Activated CD4-positive, alpha-beta T cell treated with anti-CD3 and anti-CD28 coated beads, Interleukin-10, Interleukin-2, amounts not matched to agents 100 ng/mL and 50 ng/mL, durations not matched to agents 16 hours and 8 hours (primary cell): ENCODE measurements around the gene PTPRG.

ENCODE experiments used
- DNase-seq: peaks from one replicate; pipeline ENCODE4 v3.0.0-alpha.2; 2020

The PTPRG gene

DNA sequence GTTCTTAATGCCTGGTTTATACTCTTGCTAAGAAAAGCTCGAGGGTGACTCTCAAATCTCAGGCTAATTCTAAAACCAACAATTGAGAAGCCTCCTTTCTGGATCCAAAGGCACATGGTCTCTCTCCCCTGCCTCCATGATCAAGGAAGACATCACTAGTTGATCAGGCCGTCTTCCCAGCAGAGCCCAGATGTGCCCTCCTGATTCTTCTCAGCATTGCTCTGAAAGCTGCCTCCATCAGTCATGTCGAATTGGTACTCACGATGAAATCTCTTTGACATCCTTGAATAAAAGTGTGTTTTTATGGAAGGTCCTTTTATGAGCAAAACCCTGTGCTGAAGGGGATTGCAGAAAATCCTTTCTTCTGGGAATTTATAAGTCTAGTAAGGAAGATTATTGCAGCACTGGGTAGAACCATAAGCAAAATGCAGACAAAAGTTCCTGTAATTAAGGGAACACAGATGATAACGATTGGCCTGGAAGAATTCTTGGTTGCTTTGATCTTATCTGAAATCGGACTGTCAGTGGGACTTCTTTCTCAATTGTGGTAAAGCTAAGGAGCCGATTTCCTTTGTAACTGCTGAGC lies 345.9 kb downstream of the PTPRG start:
- DNase-seq = no peak

GRCh38 chr3:61908382-61908781 lies 347.0 kb downstream of the PTPRG start:
- DNase-seq = no peak

- no peak for DNase-seq
Observed at GRCh38 chr3:61910732-61911131, 349.4 kb downstream of the PTPRG start.

DNA sequence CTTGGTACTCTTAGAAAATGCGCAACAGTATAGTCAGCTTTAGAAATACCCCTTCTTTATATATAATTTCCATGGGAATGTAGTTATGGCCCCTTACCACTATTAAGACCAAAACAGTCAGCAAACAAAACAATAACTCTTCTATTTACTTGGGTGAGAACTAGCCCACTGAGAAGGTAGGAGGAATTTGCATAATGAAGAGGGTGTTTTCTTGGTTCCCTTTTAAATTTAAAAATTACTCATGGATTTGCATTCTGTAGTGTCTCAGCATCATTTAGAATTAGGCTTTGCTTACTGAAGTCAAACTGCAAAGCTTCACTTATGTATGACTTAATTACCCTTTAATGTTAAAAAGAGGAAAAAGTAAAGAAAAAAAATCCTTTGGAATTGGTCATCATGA lies 350.8 kb downstream of the PTPRG start:
- DNase-seq = no peak

DNA sequence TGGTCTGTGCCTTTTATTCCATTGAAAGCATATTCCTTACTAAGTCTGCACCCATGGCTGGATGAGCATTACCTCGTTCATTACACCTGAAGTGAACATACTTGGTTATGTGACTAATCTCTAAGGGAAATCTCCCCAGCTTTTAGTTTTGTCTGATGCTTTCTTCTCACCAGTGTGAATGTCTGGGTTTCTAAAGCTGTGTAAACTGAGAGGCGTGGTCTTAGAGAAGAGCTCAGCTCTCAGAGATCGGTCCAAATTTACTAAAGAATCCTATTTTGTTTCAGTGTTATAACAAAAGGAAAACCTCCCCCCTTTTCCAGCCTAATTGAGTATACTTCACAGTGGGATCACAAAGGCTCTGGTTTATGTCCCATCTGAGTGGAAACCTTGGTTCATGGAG lies 352.3 kb downstream of the PTPRG start:
- no peak for DNase-seq

DNA sequence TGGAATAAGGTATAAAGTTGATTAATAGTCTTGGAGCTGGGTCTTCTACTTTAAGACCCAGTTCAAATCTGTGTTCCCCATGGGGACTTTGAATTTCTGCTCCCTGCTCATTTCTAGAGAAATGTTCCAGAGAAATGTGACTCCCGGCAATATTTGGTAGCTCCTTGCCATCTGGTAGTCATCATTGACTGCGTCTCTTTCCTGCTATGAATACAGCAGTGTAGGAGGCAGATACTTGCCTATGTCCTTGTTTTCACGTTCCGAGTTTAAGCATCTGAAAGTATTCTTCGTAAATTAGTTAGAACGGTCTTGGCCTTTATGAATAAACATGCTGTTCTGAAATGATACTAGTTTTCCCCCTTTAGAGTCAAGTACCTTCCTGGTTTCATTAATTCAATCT lies 352.9 kb downstream of the PTPRG start:
- DNase-seq = no peak

- no peak for DNase-seq
Observed at GRCh38 chr3:61915296-61915695, 353.9 kb downstream of the PTPRG start.

DNA sequence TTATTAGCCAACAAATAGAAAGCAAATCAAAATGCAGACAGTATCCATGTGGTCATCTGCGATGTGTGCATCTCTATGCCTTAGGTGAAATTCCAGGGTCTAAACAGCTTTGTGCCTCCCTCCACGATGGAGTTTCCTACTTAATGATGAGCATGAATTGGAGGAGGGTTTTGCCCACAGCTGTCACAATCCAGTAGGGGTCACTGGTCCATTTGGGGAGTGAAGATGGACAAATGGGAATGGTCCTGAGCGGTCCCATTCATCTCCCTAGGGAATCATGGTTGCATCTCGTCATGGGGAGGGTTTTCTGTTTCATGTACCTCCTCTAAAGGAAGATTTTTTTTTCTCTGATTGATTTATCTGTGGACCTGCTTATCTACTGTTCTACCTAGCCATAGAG lies 358.0 kb downstream of the PTPRG start:
- DNase-seq = no peak

DNA sequence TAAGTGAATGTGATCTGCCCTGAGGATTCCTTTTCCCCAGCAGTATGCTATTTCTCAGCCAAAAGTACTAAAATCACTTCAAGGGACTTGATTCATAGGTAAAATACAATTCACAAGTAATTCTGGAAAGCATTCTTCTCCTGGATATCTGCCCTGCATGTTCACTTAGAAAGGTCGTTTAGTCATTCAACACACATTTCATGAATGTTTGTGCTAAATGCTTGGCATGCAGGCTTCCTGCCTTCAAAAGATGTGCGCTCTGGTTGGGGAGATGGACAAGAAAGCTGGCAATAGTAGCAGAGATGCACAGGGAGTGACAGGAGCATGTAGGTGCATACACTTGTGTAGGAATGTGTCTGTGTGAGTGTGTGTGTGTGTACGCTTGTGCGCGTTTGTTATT lies 360.7 kb downstream of the PTPRG start:
- DNase-seq = no peak

GRCh38 chr3:61924090-61924735 lies 362.8 kb downstream of the PTPRG start:
- no peak for DNase-seq

DNA sequence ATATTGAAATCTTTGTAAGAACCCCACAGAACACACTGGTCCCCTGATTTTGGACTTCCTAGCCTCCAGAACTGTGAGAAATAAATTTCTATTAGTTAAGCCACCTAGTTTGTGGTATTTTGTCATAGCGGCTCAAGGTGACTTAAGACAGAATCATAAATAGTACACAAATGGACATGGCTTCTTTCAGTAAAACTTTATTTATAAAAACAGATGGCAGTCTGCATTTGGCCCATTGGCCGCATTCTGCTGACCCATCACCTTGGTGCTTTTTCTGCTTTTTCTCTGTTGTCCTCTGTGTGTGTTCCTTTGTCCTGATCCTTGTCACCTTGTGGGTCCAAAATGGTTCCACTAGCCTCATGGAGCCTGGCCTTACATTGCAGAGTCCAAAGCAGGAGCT lies 363.6 kb downstream of the PTPRG start:
- DNase-seq = no peak

DNA sequence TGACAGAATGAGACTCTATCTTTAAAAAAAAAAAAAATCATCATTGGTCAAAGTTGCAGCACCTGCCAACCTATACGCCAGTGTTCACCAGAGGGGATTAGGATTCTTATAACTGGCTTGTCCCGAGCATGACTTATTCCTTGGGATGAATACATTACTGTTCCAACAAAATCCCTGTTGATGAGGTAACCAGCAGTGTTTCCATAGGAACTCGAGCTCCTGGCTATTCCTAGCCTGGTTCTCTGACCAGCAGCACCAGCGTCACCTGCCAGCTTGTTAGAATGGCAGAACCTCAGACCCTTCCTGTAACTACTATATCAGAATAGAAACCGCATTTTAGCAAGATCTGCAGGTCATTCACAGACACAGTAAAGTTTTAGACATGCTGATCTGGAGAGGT lies 364.4 kb downstream of the PTPRG start:
- DNase-seq = no peak

DNA sequence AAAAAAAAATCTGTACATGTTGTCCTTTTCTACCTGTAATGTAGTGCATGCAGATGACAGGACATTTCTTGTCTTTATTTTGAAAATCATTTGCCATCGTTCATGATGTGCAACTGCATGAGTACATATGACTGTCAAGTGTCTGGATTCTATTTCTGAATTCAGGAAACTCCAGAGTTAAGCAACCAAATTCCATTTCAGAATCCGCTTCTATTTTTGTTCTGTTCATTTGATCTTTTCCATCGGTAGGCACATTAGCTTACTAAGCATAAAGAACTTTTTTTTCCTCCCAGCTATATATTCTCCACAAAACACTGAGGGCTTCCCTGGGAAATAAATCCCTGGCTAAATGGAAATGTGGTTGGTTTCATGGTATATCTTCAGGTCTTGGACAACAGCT lies 365.6 kb downstream of the PTPRG start:
- DNase-seq = no peak

GRCh38 chr3:61927332-61927731 lies 366.0 kb downstream of the PTPRG start:
- DNase-seq = no peak

GRCh38 chr3:61928039-61928438 lies 366.7 kb downstream of the PTPRG start:
- no peak for DNase-seq

DNA sequence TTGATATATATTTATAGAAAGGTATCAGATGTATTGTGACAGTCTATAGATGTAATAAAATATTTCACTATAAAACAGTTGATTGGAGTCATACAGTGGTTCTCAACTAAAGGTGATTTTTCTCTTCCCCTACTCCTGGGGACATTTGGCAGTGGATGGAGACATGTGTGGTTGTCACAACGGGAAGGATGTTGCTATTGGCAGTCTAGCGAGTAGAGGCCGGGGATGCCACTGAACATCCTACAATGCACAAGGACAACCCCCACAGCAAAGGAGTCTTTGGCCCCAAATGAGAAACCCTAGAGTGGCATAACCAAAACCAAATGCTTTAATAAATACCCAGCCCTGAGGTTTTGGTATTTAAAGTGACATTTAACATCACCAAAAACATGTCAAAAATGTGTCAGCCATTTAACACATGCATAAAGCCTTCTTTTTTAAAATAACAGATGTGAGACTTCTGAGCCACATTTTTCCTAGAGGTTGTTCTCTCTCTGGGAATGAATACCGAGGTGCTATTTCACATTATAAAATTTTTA lies 367.5 kb downstream of the PTPRG start:
- DNase-seq = no peak

- no peak for DNase-seq
Observed at GRCh38 chr3:61929617-61930016, 368.2 kb downstream of the PTPRG start.

DNA sequence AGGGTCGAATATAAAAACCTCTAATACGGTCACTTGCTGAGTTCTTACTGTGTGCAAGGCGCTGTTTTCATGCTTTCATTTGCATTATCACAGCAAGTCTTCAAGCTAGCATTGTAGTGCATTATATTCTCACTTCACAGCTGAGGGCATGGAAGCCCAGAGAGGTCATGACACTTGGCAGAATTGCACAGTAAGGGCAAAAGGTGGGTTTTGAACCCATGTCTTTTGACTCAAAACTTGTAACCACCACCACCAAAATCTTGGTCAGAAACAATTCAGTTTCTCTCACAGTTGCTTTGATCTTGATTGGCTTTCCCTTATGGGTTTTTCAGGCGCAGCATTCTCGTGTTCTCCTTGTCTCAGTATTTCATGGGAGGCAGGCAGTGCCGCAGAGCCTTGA lies 371.1 kb downstream of the PTPRG start:
- no peak for DNase-seq

- DNase-seq = no peak
Observed at GRCh38 chr3:61933798-61934504, 372.6 kb downstream of the PTPRG start.

- no peak for DNase-seq
Observed at GRCh38 chr3:61934505-61934871, 373.1 kb downstream of the PTPRG start.

GRCh38 chr3:61935814-61936213 lies 374.4 kb downstream of the PTPRG start:
- DNase-seq = no peak

DNA sequence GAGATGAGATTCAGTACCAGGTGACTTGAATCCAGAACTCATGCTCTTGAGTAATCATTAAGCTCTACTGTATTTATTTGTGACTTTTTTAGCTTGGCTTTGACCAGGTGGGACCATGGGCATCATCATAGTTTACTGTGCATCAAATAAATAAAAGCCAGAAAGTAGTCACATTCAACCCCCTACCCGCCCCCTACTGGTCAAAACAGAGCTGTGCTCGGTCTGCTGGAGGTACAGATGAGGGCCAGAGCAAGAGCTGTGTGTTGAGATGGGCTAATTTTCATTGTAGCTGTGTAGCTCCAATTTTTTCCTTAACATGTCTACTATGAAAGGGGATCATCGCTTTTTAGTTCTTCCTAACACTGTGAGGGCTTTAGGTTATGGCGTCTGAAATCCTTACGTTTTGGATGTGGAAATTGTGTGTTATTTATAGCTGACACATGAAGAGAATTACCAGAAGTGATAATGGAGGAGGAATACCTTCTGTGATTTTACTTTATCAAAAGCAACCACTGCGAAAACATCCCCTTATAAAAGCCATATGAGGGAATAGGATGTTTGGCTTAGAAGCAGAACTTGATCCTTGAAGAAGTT lies 375.1 kb downstream of the PTPRG start:
- DNase-seq = peak; percentile 39

GRCh38 chr3:61937477-61937876 lies 376.1 kb downstream of the PTPRG start:
- no peak for DNase-seq
